SH-SY5Y (cell line): ENCODE results near the gene STK16.

Experiments used
- GATA2 ChIP-seq: IDR thresholded peaks from 2 replicates; pipeline ENCODE4 v1.6.1; 2011; ENCODE audit warnings: mild to moderate bottlenecking, low read depth, low read length
- GATA3 ChIP-seq: IDR thresholded peaks from 2 replicates; pipeline ENCODE4 v1.6.1; 2011; ENCODE audit warnings: low read depth, mild to moderate bottlenecking, low read length, moderate library complexity

DNA sequence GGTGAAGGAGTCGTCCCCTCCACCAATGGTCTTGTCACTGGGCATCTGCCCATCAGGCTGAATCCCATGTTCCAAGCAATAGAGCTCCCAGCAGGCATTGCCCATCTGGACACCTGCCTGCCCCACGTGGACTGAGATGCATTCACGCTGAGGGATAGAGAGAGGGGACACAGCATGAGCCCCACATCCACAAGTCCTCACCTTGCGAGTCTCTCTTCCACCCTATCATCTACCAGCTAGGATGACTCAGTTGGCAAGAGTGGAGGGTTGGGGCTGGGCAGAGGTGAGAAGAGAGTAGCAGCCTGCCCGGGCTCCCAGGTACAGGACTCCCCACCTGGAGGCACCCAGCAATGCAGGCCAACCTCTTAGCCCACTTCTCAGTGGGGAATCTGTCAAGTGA lies 6.8 kb downstream of the STK16 start:
- no peak for TF ChIP-seq GATA3
- TF ChIP-seq GATA2, result no peak
